ENCODE measurements around the gene NR2F1. TPM values are rescaled to one million over a fixed set of nuclear protein-coding genes. Genes with fewer than 3 reads are reported as not detected.

Gene NR2F1
- total RNA-seq, 2 donors from 2014 or later, result 0.22 TPM; not detected in 1

GRCh38 chr5:93589152-93589828 is 6.3 kb downstream of the NR2F1 start:
- 43 to 72% methylated on average over 3 to 6 of the region's 6 CpGs for whole genome bisulfite sequencing, 2 experiments (ENCODE audit: insufficient coverage in 1 of 2, insufficient read length in 1 of 2)
- Mint-ChIP-seq H3K4me3 (peak overlapping the region; percentile 34), H3K27me3 (ENCODE audit: insufficient read depth) (peaks cover 33% of the 10 kb centered on the region), H3K9me3 (no peaks in the 10 kb centered on the region), H3K4me1 (peaks cover 15% of the 10 kb centered on the region), H3K36me3 (ENCODE audit: low read depth) (no peaks in the 10 kb centered on the region), H3K27ac (no peak overlapping the region)
- peak overlapping the region; percentile 18 for H3K4me3 ChIP-seq (ENCODE audit: low read length)
- H3K9me3 ChIP-seq (ENCODE audit: control insufficient read depth, low read length), result no peaks in the 10 kb centered on the region
- peak overlapping the region; percentile 78 for H3K27ac ChIP-seq (ENCODE audit: low read depth, low read length)
- H3K9ac ChIP-seq (ENCODE audit: extremely low read depth, low read length, poor library complexity, severe bottlenecking), result no peak overlapping the region
- DNase-seq, result no peak
- peaks cover 93% of the 10 kb centered on the region for H3K27me3 ChIP-seq (ENCODE audit: control insufficient read depth, insufficient read depth, low read length, poor library complexity, severe bottlenecking)
- H3K36me3 ChIP-seq (ENCODE audit: control insufficient read depth, insufficient read depth, low read length), result no peaks in the 10 kb centered on the region
- peaks cover 5% of the 10 kb centered on the region for H3K4me1 ChIP-seq (ENCODE audit: control insufficient read depth, insufficient read depth, low read length)
- no peak for TF ChIP-seq CTCF (conservative IDR thresholded peaks at IDR 0.05)

- Mint-ChIP-seq H3K36me3 (ENCODE audit: low read depth) (no peaks in the 10 kb centered on the region), H3K9me3 (no peaks in the 10 kb centered on the region), H3K27me3 (ENCODE audit: insufficient read depth) (peaks cover 33% of the 10 kb centered on the region), H3K27ac (no peak overlapping the region), H3K4me1 (peaks cover 15% of the 10 kb centered on the region), H3K4me3 (no peak overlapping the region)
- Histone ChIP-seq H3K27ac (ENCODE audit: low read depth, low read length) (peak overlapping the region; percentile 52), H3K9ac (ENCODE audit: extremely low read depth, low read length, poor library complexity, severe bottlenecking) (no peak overlapping the region), H3K36me3 (ENCODE audit: control insufficient read depth, insufficient read depth, low read length) (no peaks in the 10 kb centered on the region), H3K4me1 (ENCODE audit: control insufficient read depth, insufficient read depth, low read length) (peaks cover 7% of the 10 kb centered on the region), H3K9me3 (ENCODE audit: control insufficient read depth, low read length) (no peaks in the 10 kb centered on the region), H3K4me3 (ENCODE audit: low read length) (no peak overlapping the region), H3K27me3 (ENCODE audit: control insufficient read depth, insufficient read depth, low read length, poor library complexity, severe bottlenecking) (peaks cover 98% of the 10 kb centered on the region)
- no peak for DNase-seq
- no peak for TF ChIP-seq CTCF (conservative IDR thresholded peaks at IDR 0.05)
- WGBS, 2 experiments (ENCODE audit: insufficient coverage in 1 of 2, insufficient read length in 1 of 2), result 24 to 31% methylated on average over 2 of the region's 2 CpGs
Measured at GRCh38 chr5:93589829-93590215, 6.8 kb downstream of the NR2F1 start.

- Histone ChIP-seq H3K36me3 (ENCODE audit: control insufficient read depth, insufficient read depth, low read length) (no peaks in the 10 kb centered on the region), H3K9me3 (ENCODE audit: control insufficient read depth, low read length) (no peaks in the 10 kb centered on the region), H3K4me1 (ENCODE audit: control insufficient read depth, insufficient read depth, low read length) (peaks cover 10% of the 10 kb centered on the region), H3K27ac (ENCODE audit: low read depth, low read length) (peak overlapping the region; percentile 52), H3K9ac (ENCODE audit: extremely low read depth, low read length, poor library complexity, severe bottlenecking) (no peak overlapping the region), H3K4me3 (ENCODE audit: low read length) (no peak overlapping the region), H3K27me3 (ENCODE audit: control insufficient read depth, insufficient read depth, low read length, poor library complexity, severe bottlenecking) (peaks cover 100% of the 10 kb centered on the region)
- Mint-ChIP-seq H3K9me3 (no peaks in the 10 kb centered on the region), H3K4me1 (peaks cover 18% of the 10 kb centered on the region), H3K4me3 (no peak overlapping the region), H3K27me3 (ENCODE audit: insufficient read depth) (peaks cover 28% of the 10 kb centered on the region), H3K27ac (no peak overlapping the region), H3K36me3 (ENCODE audit: low read depth) (no peaks in the 10 kb centered on the region)
- no peak for TF ChIP-seq CTCF (conservative IDR thresholded peaks at IDR 0.05)
- WGBS, 2 experiments (ENCODE audit: insufficient coverage in 1 of 2, insufficient read length in 1 of 2), result 37 to 65% methylated on average over 2 to 3 of the region's 3 CpGs
- no peak for DNase-seq
Measured at GRCh38 chr5:93590493-93590892, 7.5 kb downstream of the NR2F1 start.

Data from endodermal cell (in vitro differentiated cells).